WERI-Rb-1 (cell line): ENCODE measurements around the gene SPATA6.
"Not testable (repeated sequence)": the region's sequence is repeated elsewhere in the genome, so short reads cannot be mapped to it uniquely, and the experiment has no call there.

ENCODE experiments used
- DNase-seq: peaks from one replicate; pipeline ENCODE4 v3.0.0-alpha.2; 2020
- H3K27ac ChIP-seq: fragments of 250-450 bp; sonication (Bioruptor Pico); 2 replicates; pipeline ENCODE4 v1.5.1; 2020; ENCODE audit warnings: mild to moderate bottlenecking, moderate library complexity
- H3K27me3 ChIP-seq: fragments of 250-450 bp; sonication (Bioruptor Pico); 2 replicates; pipeline ENCODE4 v1.5.1; 2021; ENCODE audit warnings: mild to moderate bottlenecking, low read depth, moderate library complexity; ENCODE audit not compliant: insufficient read depth, severe bottlenecking
- H3K36me3 ChIP-seq: fragments of 250-450 bp; sonication (Bioruptor Pico); 2 replicates; pipeline ENCODE4 v1.5.1; 2020; ENCODE audit warnings: mild to moderate bottlenecking, moderate library complexity
- H3K4me3 ChIP-seq: 2 replicates; pipeline ENCODE4 v1.5.1; 2011; ENCODE audit warnings: low read depth, mild to moderate bottlenecking, control low read depth, low read length
- H3K9me3 ChIP-seq: fragments of 250-450 bp; sonication (Bioruptor Pico); 2 replicates; pipeline ENCODE4 v1.5.1; 2021; ENCODE audit warnings: mild to moderate bottlenecking, moderate library complexity; ENCODE audit not compliant: severe bottlenecking
- CTCF ChIP-seq: IDR thresholded peaks from 2 replicates; pipeline ENCODE4 v1.5.1; 2011; ENCODE audit warnings: low read depth, mild to moderate bottlenecking, control low read depth, inconsistent platforms, low read length

The SPATA6 gene

GRCh38 chr1:48294656-48295055 is 177.3 kb downstream of the SPATA6 start:
- no peak overlapping the region for H3K27ac ChIP-seq
- TF ChIP-seq CTCF, result no peak
- no peak overlapping the region for H3K4me3 ChIP-seq
- H3K27me3 ChIP-seq, result no peaks in the 10 kb centered on the region
- DNase-seq, result no peak
- no peaks in the 10 kb centered on the region for H3K36me3 ChIP-seq
- H3K9me3 ChIP-seq, result no peaks in the 10 kb centered on the region

- not testable (repeated sequence) for H3K4me3 ChIP-seq, H3K27ac ChIP-seq, H3K27me3 ChIP-seq, H3K9me3 ChIP-seq, H3K36me3 ChIP-seq, DNase-seq
These were observed 177.9 kb downstream of the SPATA6 start for GRCh38 chr1:48294094-48294493.

GRCh38 chr1:48292706-48293105 is 179.3 kb downstream of the SPATA6 start:
- no peak for DNase-seq
- Histone ChIP-seq H3K27ac (no peak overlapping the region), H3K4me3 (no peak overlapping the region), H3K9me3 (no peaks in the 10 kb centered on the region), H3K36me3 (no peaks in the 10 kb centered on the region), H3K27me3 (no peaks in the 10 kb centered on the region)
- no peak for TF ChIP-seq CTCF

- H3K36me3 ChIP-seq, result no peaks in the 10 kb centered on the region
- H3K4me3 ChIP-seq, result no peak overlapping the region
- H3K9me3 ChIP-seq, result no peaks in the 10 kb centered on the region
- H3K27me3 ChIP-seq, result no peaks in the 10 kb centered on the region
- no peak for TF ChIP-seq CTCF
- DNase-seq, result no peak
- no peak overlapping the region for H3K27ac ChIP-seq
These were observed 180.6 kb downstream of the SPATA6 start for GRCh38 chr1:48291421-48291820.

- no peak for TF ChIP-seq CTCF
These were observed 186.5 kb downstream of the SPATA6 start for GRCh38 chr1:48285525-48285924.

GRCh38 chr1:48284696-48285420 is 187.1 kb downstream of the SPATA6 start:
- not testable (repeated sequence) for H3K36me3 ChIP-seq, H3K27me3 ChIP-seq, H3K9me3 ChIP-seq, H3K27ac ChIP-seq, H3K4me3 ChIP-seq, DNase-seq
- TF ChIP-seq CTCF, result peak; percentile 29; the same call in 1 of the 2 replicates

More at GRCh38 chr1:48285525-48285924, 186.5 kb downstream of the SPATA6 start:
- H3K9me3 ChIP-seq, result no peaks in the 10 kb centered on the region
- no peak overlapping the region for H3K27ac ChIP-seq
- H3K36me3 ChIP-seq, result no peaks in the 10 kb centered on the region
- DNase-seq, result no peak
- no peak overlapping the region for H3K4me3 ChIP-seq
- no peaks in the 10 kb centered on the region for H3K27me3 ChIP-seq

GRCh38 chr1:48282329-48282728 is 189.7 kb downstream of the SPATA6 start:
- not testable (repeated sequence) for H3K4me3 ChIP-seq, DNase-seq, H3K36me3 ChIP-seq, H3K27ac ChIP-seq, H3K27me3 ChIP-seq, H3K9me3 ChIP-seq

GRCh38 chr1:48277437-48277836 is 194.6 kb downstream of the SPATA6 start:
- not testable (repeated sequence) for H3K27ac ChIP-seq, H3K36me3 ChIP-seq, H3K4me3 ChIP-seq, DNase-seq, H3K27me3 ChIP-seq, H3K9me3 ChIP-seq
